Stimulated activated effector memory CD8-positive, alpha-beta T cell treated with anti-CD3 and anti-CD28 coated beads, Interleukin-12 subunit alpha, Interleukin-12 subunit beta, amount 100 ng/mL, for 72 hours (primary cell): ENCODE measurements around the gene MED13L.
A peak's percentile ranks its signal among the peaks of the same experiment; 100 is the strongest.

Experiments
- ATAC-seq: fragments of 150-1000 bp; cut with Tn5 transposase; 2 replicates; pipeline ENCODE4 v1.10.0; 2021
- DNase-seq, 2 donors: peaks; one replicate each; pipeline ENCODE4 v3.0.0; 2021 to 2022; ENCODE audit warnings: low spot score in 2 of 2
- H3K27ac Mint-ChIP-seq: one replicate; pipeline ENCODE4 v1.8.0; 2022; ENCODE audit warnings: mild to moderate bottlenecking, mixed read lengths
- H3K36me3 Mint-ChIP-seq: one replicate; pipeline ENCODE4 v1.8.0; 2022; ENCODE audit warnings: mild to moderate bottlenecking, mixed read lengths
- H3K4me1 Mint-ChIP-seq: one replicate; pipeline ENCODE4 v1.8.0; 2022; ENCODE audit warnings: mixed read lengths
- H3K4me3 Mint-ChIP-seq: one replicate; pipeline ENCODE4 v1.8.0; 2022; ENCODE audit warnings: mild to moderate bottlenecking, mixed read lengths
- H3K9me3 Mint-ChIP-seq: one replicate; pipeline ENCODE4 v1.8.0; 2022; ENCODE audit warnings: mixed read lengths

Gene MED13L

DNA sequence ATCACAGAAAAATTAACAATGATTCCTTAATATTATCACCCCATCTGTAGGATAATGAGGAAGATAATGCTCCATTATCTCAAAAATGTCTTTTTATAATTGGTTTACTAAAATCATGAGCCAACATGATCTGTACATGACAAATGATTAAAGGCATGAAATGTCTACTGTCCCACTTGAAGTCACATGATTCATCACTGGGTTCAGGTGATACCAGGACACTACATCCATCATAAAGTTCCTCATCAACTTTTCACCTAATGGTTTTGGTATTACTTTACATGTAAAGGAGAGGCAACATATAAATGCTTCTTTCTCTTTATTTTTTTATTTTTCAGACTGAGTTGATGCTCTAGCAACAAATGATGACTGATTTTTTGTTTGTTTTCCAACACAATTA lies 313.3 kb downstream of the MED13L start:
- no peak overlapping the region for H3K4me3 Mint-ChIP-seq
- DNase-seq (no peak), ATAC-seq (no peak)
- H3K9me3 Mint-ChIP-seq: no peaks in the 10 kb centered on the region
- H3K4me1 Mint-ChIP-seq: peaks cover 19% of the 10 kb centered on the region
- peak overlapping the region; percentile 89 for H3K27ac Mint-ChIP-seq
- peaks cover 95% of the 10 kb centered on the region for H3K36me3 Mint-ChIP-seq

DNA sequence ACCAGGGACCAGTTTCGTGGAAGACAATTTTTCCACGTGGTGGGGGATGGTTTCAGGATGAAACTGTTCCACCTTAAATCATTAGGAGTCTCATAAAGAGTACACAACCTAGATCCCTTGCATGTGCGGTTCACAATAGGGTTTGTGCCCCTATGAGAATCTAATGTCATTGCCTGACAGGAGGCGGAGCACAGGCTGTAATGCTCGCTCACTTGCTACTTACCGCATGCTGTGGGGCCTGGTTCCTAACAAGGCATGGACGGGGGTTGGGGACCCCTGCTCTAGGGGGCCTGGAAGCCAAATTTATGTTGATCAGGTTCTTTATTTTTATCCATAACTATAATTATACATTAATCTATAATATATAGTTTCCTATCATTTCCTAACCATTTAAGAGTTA lies 315.3 kb downstream of the MED13L start:
- DNase-seq (no peak), ATAC-seq (no peak)
- Mint-ChIP-seq H3K36me3 (peaks cover 88% of the 10 kb centered on the region), H3K9me3 (no peaks in the 10 kb centered on the region), H3K27ac (no peak overlapping the region), H3K4me1 (peaks cover 19% of the 10 kb centered on the region), H3K4me3 (no peak overlapping the region)

DNA sequence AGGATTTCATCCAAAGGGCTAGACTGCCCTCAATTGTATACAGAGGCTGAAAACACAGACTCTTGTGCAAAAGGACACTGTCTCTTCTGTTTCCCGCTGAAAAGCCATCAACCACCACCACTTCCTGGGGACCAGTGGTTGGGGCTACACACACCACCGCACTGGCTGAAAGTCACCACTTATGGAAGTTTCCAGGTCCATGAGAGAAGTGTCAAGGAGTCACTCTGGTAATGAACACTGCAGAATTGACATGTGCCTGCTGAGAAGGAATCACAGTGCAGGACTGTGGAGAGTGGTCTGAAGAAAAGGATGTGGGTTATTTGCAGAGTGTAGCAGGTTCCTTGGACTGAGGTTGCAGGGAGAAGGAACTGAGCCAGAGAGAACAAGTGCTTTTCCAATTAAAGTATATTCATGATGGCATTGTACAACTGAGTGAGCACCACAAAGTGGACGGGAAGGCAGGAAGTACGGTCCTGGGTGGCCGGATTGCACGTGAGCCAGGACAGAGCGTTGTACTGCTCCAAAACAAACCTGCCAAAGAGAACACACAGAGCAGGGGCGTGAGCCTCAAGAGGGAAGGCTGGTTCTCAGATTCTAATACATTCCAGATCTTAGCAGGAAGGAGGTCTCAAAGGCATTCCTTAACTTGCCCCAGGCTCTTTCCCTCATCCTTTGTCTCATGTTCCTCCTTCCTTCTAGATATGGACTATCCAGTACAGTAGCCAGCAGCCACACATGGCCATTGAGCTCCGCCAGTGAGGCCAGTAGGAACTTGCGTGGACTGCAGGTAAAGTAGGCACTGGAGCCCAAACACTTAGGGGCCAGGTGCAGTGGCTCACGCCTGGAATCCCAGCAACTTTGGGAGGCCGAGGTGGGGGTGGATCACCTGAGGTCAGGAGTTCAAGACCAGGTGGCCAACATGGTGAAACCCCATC lies 316.4 kb downstream of the MED13L start:
- DNase-seq (no peak), ATAC-seq (peak; percentile 78)
- H3K4me1 Mint-ChIP-seq: peaks cover 19% of the 10 kb centered on the region
- peak overlapping the region; percentile 9 for H3K27ac Mint-ChIP-seq
- peaks cover 78% of the 10 kb centered on the region for H3K36me3 Mint-ChIP-seq
- no peaks in the 10 kb centered on the region for H3K9me3 Mint-ChIP-seq
- H3K4me3 Mint-ChIP-seq: no peak overlapping the region

DNA sequence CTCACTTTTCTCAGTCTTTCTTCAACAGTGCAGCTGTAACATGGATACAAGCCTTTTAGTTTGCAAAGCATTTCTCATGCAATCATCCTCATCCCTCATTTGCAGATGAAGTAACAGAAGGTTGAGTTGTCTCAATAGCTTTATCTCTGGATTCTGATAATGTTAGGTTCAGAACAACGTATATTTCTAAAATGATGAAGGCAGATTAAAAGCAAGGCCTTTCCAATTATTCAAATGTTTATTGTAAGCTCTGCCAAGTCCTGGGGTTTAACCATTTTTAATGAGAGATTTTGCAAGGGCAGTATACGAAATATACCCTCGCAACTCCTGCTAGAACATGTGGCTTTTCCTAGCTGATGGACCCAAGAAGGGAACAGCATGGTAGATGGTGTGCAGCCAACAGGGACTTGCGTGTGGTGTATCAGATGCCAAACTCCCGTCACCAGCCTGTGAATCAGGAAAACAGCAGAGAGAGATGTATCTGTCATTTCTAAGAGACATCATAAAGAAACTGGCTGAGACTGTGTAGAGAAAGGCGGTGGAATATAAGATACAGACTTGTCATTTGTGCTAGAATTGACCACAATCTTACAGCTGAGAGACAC lies 319.7 kb downstream of the MED13L start:
- Mint-ChIP-seq H3K4me1 (peaks cover 11% of the 10 kb centered on the region), H3K27ac (peak overlapping the region; percentile 4), H3K4me3 (no peak overlapping the region), H3K9me3 (no peaks in the 10 kb centered on the region), H3K36me3 (peaks cover 50% of the 10 kb centered on the region)
- DNase-seq (no peak), ATAC-seq (no peak)

DNA sequence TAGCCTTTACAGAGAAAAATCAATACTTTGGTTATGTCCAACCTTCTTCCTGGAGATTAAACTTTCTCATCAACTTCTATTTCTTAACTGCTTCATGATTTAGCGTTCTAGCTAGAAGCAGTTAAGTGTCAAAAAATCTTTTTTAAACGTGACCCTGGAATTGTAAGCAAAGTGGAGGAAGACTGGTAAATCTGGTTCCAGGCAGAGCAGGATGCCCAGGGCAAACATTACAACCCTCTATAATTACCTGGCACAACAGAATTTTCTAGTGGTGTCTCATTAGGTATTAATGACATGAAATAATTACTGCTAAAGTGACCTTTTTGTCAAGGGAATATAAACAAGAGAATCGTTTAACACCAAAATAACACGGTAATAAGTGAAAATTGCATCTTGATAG lies 320.8 kb downstream of the MED13L start:
- Mint-ChIP-seq H3K4me3 (no peak overlapping the region), H3K27ac (no peak overlapping the region), H3K4me1 (peaks cover 10% of the 10 kb centered on the region), H3K9me3 (no peaks in the 10 kb centered on the region), H3K36me3 (peaks cover 39% of the 10 kb centered on the region)
- ATAC-seq (no peak), DNase-seq (no peak)

DNA sequence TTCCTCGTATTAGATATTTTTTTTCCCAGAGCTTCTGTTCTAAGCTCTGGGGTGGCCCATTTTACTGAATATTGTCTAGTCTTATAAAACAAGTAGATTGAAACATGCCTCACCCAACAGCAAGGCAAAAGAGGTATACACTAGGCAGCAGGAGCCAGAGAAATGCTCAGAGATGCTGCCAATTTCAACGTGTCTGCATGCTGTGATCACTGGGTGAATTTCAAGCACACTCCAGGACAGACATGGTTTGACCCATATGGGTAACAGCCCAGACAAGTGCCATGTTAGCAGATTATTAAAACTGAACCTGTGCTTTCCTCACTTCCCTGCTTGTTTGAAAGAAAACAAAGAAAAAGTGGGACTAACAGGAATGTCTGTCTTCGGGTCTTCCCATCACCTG lies 321.3 kb downstream of the MED13L start:
- H3K36me3 Mint-ChIP-seq: peaks cover 35% of the 10 kb centered on the region
- H3K4me3 Mint-ChIP-seq: no peak overlapping the region
- no peak overlapping the region for H3K27ac Mint-ChIP-seq
- ATAC-seq: no peak
- no peak for DNase-seq
- H3K4me1 Mint-ChIP-seq: peaks cover 6% of the 10 kb centered on the region
- H3K9me3 Mint-ChIP-seq: no peaks in the 10 kb centered on the region

DNA sequence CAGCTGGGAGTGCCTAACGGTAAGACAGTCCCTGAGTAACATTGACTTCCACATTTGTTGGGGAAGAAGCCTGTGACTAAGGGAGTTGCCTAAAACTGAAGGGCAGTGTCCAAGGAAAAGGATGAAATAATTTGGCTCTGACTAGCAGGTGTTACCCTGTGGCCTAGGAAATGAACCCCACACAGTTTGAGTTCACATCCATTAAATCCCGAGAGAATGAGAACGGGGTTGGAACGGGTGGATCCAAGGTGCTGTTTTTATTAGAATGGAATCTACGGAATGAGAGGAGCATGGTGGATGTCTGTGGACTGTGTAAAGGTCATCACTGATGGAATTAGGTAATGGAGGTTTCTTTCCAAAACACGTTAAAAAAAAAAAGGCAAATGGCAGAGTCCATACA lies 324.0 kb downstream of the MED13L start:
- Mint-ChIP-seq H3K4me3 (no peak overlapping the region), H3K9me3 (no peaks in the 10 kb centered on the region), H3K36me3 (peaks cover 7% of the 10 kb centered on the region), H3K4me1 (no peaks in the 10 kb centered on the region), H3K27ac (no peak overlapping the region)
- ATAC-seq: no peak
- DNase-seq: no peak

DNA sequence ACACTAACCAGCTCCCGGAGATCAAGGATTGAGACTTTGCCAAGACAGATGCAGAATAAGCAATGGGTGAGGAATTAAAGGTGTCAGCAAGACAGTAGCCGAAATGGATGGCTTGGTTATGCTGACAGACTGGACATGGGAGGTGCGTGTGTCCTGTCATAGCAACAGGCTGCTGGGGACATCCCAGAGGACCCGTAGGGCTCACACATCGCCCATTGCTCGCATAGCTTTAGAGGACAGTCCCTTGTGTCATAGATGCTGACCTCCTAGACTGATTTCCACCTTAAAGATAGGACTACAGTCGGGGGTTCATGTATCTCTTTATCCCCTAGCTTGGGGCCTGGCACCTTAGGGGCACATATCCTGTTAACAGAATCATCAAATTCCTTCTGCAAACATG lies 324.5 kb downstream of the MED13L start:
- ATAC-seq: no peak
- no peak for DNase-seq
- Mint-ChIP-seq H3K36me3 (peaks cover 6% of the 10 kb centered on the region), H3K4me1 (no peaks in the 10 kb centered on the region), H3K9me3 (no peaks in the 10 kb centered on the region), H3K4me3 (no peak overlapping the region), H3K27ac (no peak overlapping the region)

DNA sequence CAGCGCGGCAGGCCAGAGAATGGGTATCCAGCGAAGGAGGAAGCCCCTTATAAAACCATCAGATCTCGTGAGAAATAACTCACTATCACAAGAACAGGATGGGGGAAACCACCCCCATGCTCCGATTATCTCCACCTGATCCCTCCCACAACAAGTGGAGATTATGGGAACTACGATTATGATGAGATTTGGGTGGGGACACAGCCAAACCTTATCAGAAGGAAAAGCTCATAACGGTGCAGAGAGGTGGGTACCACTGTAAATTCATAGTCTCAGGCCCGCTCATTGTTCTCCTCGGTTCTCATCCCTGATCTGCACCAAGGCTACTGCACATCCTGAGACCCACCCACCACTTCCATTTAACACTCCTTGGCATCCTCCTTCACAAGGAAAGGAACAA lies 326.5 kb downstream of the MED13L start:
- H3K4me3 Mint-ChIP-seq: no peak overlapping the region
- peak overlapping the region; percentile 11 for H3K27ac Mint-ChIP-seq
- peak in 1 of 2 donors; percentile 17 for DNase-seq
- peaks cover 6% of the 10 kb centered on the region for H3K36me3 Mint-ChIP-seq
- H3K9me3 Mint-ChIP-seq: no peaks in the 10 kb centered on the region
- H3K4me1 Mint-ChIP-seq: no peaks in the 10 kb centered on the region
- ATAC-seq: no peak

DNA sequence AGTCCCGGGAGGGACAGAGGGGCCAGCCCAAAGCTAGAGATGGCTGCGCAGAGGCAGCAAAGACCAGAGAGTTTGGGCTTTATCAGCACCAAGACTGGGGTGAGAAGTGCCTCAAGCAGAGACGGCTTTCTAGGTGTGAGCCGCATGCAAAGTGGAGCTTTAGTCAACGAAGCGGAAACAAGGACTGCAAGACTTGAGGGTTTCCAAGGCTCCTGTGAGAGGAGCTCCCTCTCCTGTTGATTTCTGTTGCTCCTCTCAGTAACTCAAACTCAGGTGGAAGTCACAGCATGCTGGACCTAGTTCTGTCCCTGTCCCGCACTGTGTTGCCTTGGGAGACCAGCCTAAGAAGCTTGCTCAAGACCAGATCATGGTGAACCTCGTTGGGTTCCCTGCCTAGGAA lies 327.8 kb downstream of the MED13L start:
- Mint-ChIP-seq H3K36me3 (no peaks in the 10 kb centered on the region), H3K9me3 (no peaks in the 10 kb centered on the region), H3K4me3 (no peak overlapping the region), H3K4me1 (no peaks in the 10 kb centered on the region), H3K27ac (no peak overlapping the region)
- ATAC-seq (peak; percentile 35), DNase-seq (no peak)

DNA sequence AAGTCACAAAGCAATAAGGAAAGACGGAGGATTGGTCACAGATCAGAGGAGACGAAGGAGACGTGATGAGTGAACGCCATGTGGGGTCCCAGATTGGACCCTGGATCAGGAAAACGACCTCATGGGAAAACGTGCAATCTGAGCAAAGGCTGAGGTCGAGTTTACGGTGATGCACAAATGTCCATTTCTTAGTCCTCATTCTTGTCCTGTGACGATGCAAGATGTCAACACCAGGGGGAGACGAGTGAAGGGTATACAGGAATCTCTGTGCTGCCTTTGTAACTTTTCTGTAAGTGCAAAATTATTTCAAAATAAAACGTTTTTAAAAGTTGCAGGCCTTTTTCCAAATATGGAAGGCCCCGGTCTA lies 329.8 kb downstream of the MED13L start:
- Mint-ChIP-seq H3K4me3 (no peak overlapping the region), H3K9me3 (no peaks in the 10 kb centered on the region), H3K36me3 (no peaks in the 10 kb centered on the region), H3K4me1 (no peaks in the 10 kb centered on the region), H3K27ac (no peak overlapping the region)
- no peak for ATAC-seq
- DNase-seq: no peak

DNA sequence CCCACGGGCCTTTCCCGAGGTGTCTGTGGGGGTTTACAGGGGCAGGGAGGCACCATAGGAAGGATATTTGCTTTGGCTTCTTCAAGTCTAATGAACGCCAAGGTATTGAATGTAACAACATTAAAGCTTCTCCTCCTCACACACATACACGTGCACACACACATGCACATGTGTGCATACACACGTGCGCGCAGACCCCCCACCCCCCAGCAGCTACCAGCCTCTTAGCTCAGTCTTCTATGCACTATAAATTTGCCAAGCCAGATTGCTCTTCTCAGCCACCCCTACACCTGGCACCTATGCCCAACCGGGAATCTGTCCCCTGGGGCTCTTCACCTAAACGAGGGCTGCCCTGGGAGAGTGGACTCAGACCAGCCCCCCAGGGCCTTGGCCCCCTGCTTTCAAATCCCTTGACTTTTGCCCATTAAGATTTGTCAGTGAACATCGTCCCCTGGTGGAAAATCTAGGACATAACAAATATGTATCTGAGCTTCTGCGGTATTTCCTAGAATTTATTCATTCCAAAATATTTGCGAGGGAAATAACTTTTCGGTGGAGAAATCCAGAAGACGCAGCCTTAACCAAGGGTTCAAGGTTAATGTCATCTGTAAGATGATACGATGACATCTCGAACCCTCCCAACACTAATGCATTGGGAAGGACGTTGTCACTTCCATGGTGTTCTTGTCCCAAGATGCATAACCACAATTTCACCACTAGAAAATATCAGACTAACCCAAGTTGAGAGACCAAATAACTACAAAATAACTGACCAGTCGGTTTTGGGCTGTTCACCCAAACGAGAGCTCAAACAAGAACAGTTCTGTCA lies 330.4 kb downstream of the MED13L start:
- H3K4me1 Mint-ChIP-seq: no peaks in the 10 kb centered on the region
- no peaks in the 10 kb centered on the region for H3K9me3 Mint-ChIP-seq
- H3K27ac Mint-ChIP-seq: no peak overlapping the region
- no peaks in the 10 kb centered on the region for H3K36me3 Mint-ChIP-seq
- ATAC-seq: no peak
- DNase-seq: no peak
- no peak overlapping the region for H3K4me3 Mint-ChIP-seq

DNA sequence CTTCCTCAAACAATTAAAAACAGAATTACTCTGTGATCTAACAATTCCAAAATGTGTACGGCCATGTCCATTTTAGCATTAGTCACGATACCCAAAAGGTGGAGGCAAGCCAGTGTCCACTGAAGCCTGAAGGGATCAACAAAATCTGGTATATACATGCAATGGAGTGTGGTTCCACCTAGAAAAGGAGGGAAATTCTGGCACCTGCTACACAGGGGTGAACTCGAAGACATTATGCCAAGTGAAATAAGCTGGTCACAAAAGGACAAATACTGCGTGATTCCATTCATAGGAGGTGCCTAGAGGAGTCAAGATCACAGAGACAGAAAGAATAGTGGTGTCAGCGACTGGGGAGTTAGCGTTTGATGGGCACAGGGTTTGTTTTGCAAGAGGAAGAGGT lies 331.4 kb downstream of the MED13L start:
- no peaks in the 10 kb centered on the region for H3K36me3 Mint-ChIP-seq
- ATAC-seq (no peak), DNase-seq (no peak)
- H3K4me1 Mint-ChIP-seq: no peaks in the 10 kb centered on the region
- no peak overlapping the region for H3K27ac Mint-ChIP-seq
- H3K9me3 Mint-ChIP-seq: no peaks in the 10 kb centered on the region
- no peak overlapping the region for H3K4me3 Mint-ChIP-seq

DNA sequence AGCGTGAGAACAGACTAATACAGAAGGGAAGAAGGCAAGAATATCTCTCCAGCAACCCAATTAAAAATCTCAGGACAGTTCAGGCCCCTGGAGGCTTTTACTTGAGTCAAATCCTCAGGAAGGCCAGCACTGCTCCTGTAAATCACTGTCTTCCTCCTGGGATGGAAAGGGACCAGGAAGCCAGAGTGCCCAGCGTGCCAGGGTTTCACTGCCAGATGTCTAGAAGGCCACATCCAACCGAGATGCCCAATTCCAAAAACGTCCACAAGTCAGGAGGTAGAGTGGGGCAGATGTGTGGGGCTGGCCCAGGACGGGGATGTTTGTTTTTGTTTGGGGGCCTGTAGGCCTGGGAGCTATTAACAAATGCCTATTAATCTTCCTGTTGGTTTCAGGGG lies 332.0 kb downstream of the MED13L start:
- Mint-ChIP-seq H3K27ac (no peak overlapping the region), H3K4me1 (no peaks in the 10 kb centered on the region), H3K4me3 (no peak overlapping the region), H3K9me3 (no peaks in the 10 kb centered on the region), H3K36me3 (no peaks in the 10 kb centered on the region)
- DNase-seq: no peak
- ATAC-seq: no peak

DNA sequence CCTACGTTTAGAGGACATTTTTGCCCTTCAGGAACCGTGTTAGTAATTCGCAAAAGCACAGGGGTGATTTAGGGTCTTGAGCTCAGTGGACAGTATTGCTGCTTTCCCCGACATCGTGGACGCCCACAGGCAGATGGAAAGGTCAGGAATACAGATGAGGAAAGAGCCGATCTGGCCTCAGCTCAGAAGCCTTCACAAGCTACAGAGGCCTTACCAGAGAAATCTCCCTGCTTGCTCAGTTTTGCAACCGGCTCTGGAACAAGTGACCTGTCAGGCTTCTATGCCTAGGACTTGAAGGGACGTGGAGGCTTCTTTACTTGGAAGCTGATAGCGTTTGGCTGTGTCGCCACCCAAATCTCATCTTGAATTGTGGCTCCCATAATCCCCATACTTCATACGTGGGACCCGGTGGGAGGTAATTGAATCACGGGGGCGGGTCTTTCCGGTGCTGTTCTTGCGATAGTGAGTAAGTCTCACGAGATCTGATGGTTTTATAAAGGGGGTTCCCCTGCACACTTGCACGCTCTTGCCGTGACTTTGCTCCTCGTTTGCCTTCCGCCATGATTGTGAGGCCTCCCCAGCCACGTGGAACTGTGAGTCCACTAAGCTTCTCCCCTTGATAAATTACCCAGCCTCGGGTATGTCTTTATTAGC lies 332.5 kb downstream of the MED13L start:
- no peak for DNase-seq
- H3K4me1 Mint-ChIP-seq: no peaks in the 10 kb centered on the region
- H3K4me3 Mint-ChIP-seq: no peak overlapping the region
- no peaks in the 10 kb centered on the region for H3K36me3 Mint-ChIP-seq
- no peaks in the 10 kb centered on the region for H3K9me3 Mint-ChIP-seq
- ATAC-seq: no peak
- H3K27ac Mint-ChIP-seq: no peak overlapping the region
